Activated gamma-delta T cell (primary cell): ENCODE results near the gene HACD1.

Experiments used
- DNase-seq: peaks from one replicate; lab custom pipeline; 2025; lab: John Stamatoyannopoulos, UW

The HACD1 gene

DNA sequence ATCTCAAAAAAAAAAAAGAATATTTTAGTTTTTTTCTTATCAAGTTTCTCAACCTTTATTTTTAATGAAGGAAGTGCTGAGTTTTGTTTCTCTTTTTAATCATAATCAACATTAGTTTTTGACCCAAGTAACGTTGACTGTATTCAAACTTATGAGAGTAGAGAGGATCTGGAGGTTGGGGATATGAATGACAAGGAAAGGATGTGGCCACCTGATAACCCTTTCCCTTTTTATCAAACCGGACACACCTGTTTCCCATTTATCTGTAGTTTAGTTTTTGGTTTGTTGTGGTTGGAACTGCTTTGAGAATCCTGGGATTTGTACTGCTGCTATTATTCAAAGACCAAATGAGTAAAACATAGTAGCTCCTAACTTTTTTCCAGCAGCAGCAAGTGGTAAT, 38.6 kb downstream of the HACD1 start:
- no peak for DNase-seq

DNA sequence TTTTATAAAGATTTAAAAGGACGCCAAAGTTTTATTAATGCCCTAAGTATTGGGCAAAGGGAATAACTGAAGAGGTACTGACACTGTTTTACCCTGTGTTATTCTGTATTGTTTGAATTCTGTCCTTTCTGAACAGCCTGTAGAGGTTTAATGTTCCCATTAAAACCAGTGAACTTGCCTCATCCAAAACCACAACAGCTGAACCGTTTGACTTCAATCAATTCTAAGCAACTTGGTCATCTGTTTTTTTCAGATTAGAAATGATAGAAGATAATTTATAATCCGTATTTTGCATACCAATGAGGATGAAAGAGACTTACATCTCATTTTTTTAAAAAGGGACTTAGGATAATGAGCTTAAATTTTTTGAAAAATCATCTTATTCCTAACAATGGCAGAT, 40.4 kb downstream of the HACD1 start:
- no peak for DNase-seq

GRCh38 chr10:17564911-17565310, 52.3 kb downstream of the HACD1 start:
- DNase-seq, result no peak

DNA sequence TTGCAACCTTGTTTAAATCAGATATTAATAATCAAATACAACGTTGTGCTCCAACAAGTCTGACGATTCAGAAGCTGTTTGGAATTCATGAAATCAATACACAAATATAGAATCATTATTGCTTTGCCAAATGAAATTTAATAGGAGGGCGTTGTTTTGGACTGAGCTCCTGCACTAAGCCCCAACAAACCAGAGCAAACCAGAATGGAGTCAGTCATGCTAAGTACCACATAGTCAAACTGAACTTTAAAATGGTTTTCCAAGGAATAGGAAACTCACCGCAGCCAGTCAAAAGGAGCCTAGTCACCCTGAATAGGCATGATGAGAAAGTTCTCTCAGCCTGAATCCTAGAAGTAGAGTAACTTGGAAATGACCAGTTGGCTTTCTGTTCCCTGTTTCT, 53.7 kb downstream of the HACD1 start:
- no peak for DNase-seq

GRCh38 chr10:17562614-17563013, 54.6 kb downstream of the HACD1 start:
- DNase-seq, result no peak

- DNase-seq, result no peak
Observed at GRCh38 chr10:17561111-17561510, 56.1 kb downstream of the HACD1 start.

DNA sequence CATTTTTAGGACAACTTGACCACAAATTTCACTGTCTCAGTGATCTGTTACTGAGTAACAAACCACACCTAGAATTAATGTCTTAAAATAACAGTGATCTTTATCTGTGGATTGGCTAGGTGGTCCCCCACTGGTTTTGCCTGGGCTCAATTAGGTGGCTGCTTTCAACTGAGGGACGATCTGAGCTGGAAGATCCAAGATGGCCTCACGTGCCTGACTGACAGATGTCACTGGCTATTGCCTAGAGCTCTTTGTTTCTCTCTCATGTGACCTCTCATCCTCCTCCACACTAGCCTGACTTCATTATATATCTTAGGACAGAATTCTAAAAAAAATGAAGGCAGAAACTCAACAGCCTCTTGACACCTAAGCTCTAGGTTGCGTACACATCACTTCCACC, 59.7 kb downstream of the HACD1 start:
- DNase-seq, result no peak

DNA sequence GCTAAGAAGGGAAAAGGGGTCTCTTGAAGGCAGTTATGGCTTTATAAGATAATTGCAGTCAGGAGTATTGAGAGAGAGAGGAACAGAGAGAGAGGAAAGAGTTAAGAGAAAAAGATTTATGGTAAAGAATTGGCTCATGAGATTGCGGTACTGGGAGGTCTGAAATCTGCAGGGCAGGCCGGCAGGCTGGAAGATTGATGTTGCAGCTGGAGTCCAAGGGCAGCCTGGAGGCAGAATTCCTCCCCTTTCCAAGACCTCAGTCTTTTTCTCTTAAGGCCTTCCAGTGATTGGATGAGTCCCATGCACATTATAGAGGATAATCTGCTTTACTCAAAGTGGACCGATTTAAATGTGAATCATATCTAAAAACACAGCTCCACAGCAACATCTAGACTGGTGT, 68.4 kb downstream of the HACD1 start:
- no peak for DNase-seq

DNA sequence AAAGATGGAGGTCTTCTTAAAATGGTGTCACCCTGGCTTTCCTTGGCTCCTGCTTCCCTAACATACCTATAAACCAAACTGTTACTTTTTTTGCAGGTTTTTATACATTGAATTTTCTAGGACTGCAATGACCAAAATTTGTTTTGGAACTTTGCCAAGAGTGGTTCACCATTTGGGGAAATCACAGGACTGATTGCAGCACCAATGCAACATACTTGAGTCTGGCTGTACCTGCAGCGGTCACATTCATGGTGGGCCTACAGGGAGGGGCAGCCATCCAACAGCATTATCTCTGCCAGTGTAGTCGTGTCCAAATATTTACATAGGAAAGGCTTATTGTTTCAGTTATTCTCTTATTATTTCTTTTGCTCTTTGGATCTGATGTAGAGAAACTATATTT, 69.0 kb downstream of the HACD1 start:
- DNase-seq, result no peak

DNA sequence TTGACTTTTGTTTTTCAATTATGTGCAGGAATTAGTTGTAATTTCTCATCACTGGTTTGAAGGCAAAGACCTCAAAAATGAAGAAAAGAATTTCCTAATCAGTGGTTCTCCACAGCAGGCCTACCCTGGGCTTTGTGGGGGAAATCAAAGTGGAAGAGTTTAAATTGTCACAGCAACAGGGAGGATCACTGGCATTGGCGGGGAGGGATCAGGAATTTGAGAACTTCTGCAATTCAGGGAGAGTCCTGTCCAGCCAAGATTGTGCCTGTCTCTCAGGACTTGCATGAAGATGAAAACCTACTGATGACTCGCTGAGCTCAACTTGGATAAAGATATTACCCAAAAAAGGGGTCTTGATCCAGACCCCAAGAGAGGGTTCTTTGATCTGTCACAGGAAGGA, 70.1 kb downstream of the HACD1 start:
- no peak for DNase-seq

DNA sequence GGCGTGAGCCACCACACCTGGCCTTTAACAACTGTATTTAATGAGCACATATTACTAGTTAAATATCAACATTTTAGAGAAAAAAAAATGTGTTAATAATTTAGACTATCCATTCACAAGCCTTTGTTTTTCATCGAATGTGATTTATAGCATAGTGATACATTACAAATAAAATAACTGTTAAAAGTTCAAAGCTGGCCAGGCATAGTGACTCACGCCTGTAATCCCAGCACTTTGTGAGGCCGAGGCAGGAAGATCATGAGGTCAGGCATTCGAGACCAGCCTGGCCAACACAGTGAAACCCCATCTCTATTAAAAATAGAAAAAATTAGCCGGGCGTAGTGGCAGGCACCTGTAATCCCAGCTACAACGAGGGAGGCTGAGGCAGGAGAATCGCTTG, 72.7 kb downstream of the HACD1 start:
- no peak for DNase-seq
